Caco-2 (cell line): Measurements from ENCODE around the gene LIMCH1. TPM values are rescaled to one million over a fixed set of nuclear protein-coding genes. Genes with fewer than 3 reads are reported as not detected.

Experiments used
- BruUV-seq: library from RNA; stranded (reverse); fragments of 400-500 nt; replicated peaks from 2 replicates; lab custom pipeline; 2021; lab: Mats Ljungman, UMichigan
- CTCF ChIA-PET: fragments of 300-600 bp; sonication (Branson Sonifier 250); formaldehyde crosslinking; loops from one replicate; lab custom pipeline; 2022; ENCODE audit warnings: antibody characterized with exemption; lab: Charles Lee
- POLR2A ChIA-PET: fragments of 300-600 bp; sonication (Branson Sonifier 250); formaldehyde crosslinking; loops from one replicate; lab custom pipeline; 2022; ENCODE audit warnings: antibody characterized with exemption; lab: Charles Lee
- DNase-seq, 2 experiments: peaks; one replicate each; pipeline versions ENCODE4 v3.0.0 to v3.0.0-alpha.2; 2020 to 2022
- H3K27me3 ChIP-seq: replicated peaks from 2 replicates; pipeline ENCODE4 v1.6.0; 2011; ENCODE audit warnings: low read length; ENCODE audit not compliant: control insufficient read depth, insufficient read depth
- H3K36me3 ChIP-seq: 2 replicates; pipeline ENCODE4 v1.5.1; 2011; ENCODE audit warnings: low read length; ENCODE audit not compliant: control insufficient read depth, insufficient read depth
- H3K4me1 ChIP-seq: fragments of 250-450 bp; sonication (Bioruptor Pico); 2 replicates; pipeline ENCODE4 v1.5.1; 2020; ENCODE audit warnings: mild to moderate bottlenecking
- H3K4me3 ChIP-seq: 2 replicates; pipeline ENCODE4 v1.5.1; 2011; ENCODE audit warnings: low read depth, mild to moderate bottlenecking, control low read depth, low read length
- H3K9me3 ChIP-seq: fragments of 250-450 bp; sonication (Bioruptor Pico); 2 replicates; pipeline ENCODE4 v1.5.1; 2020; ENCODE audit warnings: mild to moderate bottlenecking, moderate library complexity
- H3K27ac Mint-ChIP-seq: one replicate; pipeline ENCODE4 v1.8.0; 2022; ENCODE audit warnings: mixed read lengths; ENCODE audit not compliant: unreplicated experiment
- H3K27me3 Mint-ChIP-seq: one replicate; pipeline ENCODE4 v1.8.0; 2022; ENCODE audit warnings: mixed read lengths; ENCODE audit not compliant: insufficient read depth, unreplicated experiment
- H3K36me3 Mint-ChIP-seq: one replicate; pipeline ENCODE4 v1.8.0; 2022; ENCODE audit warnings: mild to moderate bottlenecking, mixed read lengths; ENCODE audit not compliant: insufficient read depth, unreplicated experiment
- H3K4me1 Mint-ChIP-seq: one replicate; pipeline ENCODE4 v1.8.0; 2022; ENCODE audit warnings: low read depth, mixed read lengths; ENCODE audit not compliant: unreplicated experiment
- H3K4me3 Mint-ChIP-seq: one replicate; pipeline ENCODE4 v1.8.0; 2022; ENCODE audit warnings: mild to moderate bottlenecking, moderate library complexity, mixed read lengths; ENCODE audit not compliant: unreplicated experiment
- H3K9me3 Mint-ChIP-seq: one replicate; pipeline ENCODE4 v1.8.0; 2022; ENCODE audit warnings: mixed read lengths; ENCODE audit not compliant: unreplicated experiment
- intact Hi-C: fragments of 100-400 bp; cut with micrococcal nuclease; formaldehyde crosslinking; loops from one replicate; pipeline ENCODE4 v1.10.0; 2022; ENCODE audit not compliant: unreplicated experiment
- total RNA-seq: library from RNA; stranded (reverse); gene quantifications from 2 replicates; pipeline ENCODE4 v1.2.3, GENCODE V29; 2022
- TF ChIP-seq, protein P1 (sequence below), 2 experiments: fragments of 200-600 bp in 1 of 2; IDR thresholded peaks; 1 replicate in 1 of 2; 2 replicates in 1 of 2; pipeline versions ENCODE4 v1.5.1 to v1.8.0; 2011 to 2022; ENCODE audit warnings: antibody characterized with exemption in 1 of 2, control low read depth in 1 of 2, inconsistent platforms in 1 of 2, low read depth in 1 of 2, low read length in 1 of 2, mild to moderate bottlenecking in 1 of 2, moderate library complexity in 1 of 2; ENCODE audit not compliant: insufficient read depth in 1 of 2, severe bottlenecking in 1 of 2, unreplicated experiment in 1 of 2

Gene LIMCH1
- total RNA-seq, 1 experiment from 2014 or later, result 8.4 TPM

DNA sequence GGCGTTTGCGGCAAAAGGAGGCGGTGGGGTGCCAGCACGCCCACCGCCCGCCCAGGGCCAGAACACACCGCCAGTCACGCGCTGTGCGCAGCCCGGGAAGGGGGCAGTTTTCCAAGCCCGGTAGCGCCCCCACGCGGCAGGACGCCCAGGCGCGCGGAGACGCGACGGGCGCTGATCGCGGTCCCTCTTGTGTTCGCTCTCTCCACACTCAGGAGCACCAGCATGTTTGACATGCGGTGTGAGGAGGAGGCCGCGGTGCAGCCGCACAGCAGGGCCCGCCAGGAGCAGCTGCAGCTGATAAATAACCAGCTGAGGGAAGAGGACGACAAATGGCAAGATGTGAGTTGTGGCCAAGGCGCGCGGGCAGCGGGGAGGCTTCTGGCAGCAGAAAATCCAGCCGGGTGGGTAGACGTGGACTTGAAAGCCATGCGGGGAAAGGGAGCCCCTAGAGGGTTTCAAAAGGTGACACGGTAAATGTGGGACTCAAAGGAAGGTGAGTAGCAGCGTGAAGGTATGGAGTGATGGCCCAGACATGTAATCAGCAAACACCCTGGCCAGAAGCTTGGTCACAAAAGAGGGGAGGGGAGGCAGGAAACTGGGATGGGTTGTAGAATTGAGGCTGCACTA, 106.4 kb downstream of the LIMCH1 start:
- no peaks in the 10 kb centered on the region for H3K36me3 Mint-ChIP-seq
- intact Hi-C loops, result loop anchor here (1.0 kb wide), 1 partner anchor 363 kb away; no protein-coding TSS in a partner anchor
- no peaks in the 10 kb centered on the region for H3K27me3 ChIP-seq
- no peaks in the 10 kb centered on the region for H3K27me3 Mint-ChIP-seq
- no peak overlapping the region for H3K27ac Mint-ChIP-seq
- peaks cover 9% of the 10 kb centered on the region; the same call in 1 of the 2 replicates for H3K4me1 ChIP-seq
- no TSS peak for BruUV-seq
- CTCF ChIA-PET, result interaction anchor here (0.7 to 1.2 kb wide), 4 partner anchors 34 to 363 kb away, joined by 3 to 7 read pairs (median 4); no protein-coding TSS in a partner anchor
- TF ChIP-seq, protein P1, sequence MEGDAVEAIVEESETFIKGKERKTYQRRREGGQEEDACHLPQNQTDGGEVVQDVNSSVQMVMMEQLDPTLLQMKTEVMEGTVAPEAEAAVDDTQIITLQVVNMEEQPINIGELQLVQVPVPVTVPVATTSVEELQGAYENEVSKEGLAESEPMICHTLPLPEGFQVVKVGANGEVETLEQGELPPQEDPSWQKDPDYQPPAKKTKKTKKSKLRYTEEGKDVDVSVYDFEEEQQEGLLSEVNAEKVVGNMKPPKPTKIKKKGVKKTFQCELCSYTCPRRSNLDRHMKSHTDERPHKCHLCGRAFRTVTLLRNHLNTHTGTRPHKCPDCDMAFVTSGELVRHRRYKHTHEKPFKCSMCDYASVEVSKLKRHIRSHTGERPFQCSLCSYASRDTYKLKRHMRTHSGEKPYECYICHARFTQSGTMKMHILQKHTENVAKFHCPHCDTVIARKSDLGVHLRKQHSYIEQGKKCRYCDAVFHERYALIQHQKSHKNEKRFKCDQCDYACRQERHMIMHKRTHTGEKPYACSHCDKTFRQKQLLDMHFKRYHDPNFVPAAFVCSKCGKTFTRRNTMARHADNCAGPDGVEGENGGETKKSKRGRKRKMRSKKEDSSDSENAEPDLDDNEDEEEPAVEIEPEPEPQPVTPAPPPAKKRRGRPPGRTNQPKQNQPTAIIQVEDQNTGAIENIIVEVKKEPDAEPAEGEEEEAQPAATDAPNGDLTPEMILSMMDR (IDR thresholded peaks at IDR 0.05; ENCODE audit: insufficient read depth in 1 of 2, low read depth in 1 of 2, low read length in 1 of 2, severe bottlenecking in 1 of 2, unreplicated experiment in 1 of 2), result peak; percentile 65 to 67
- H3K4me3 ChIP-seq, result no peak overlapping the region
- H3K9me3 Mint-ChIP-seq, result no peaks in the 10 kb centered on the region
- POLR2A ChIA-PET, result no interaction called here
- H3K4me3 Mint-ChIP-seq, result peak overlapping the region; percentile 21
- peak; percentile 52 to 68 for DNase-seq
- H3K9me3 ChIP-seq, result no peaks in the 10 kb centered on the region
- H3K36me3 ChIP-seq, result no peaks in the 10 kb centered on the region
- no peaks in the 10 kb centered on the region for H3K4me1 Mint-ChIP-seq

DNA sequence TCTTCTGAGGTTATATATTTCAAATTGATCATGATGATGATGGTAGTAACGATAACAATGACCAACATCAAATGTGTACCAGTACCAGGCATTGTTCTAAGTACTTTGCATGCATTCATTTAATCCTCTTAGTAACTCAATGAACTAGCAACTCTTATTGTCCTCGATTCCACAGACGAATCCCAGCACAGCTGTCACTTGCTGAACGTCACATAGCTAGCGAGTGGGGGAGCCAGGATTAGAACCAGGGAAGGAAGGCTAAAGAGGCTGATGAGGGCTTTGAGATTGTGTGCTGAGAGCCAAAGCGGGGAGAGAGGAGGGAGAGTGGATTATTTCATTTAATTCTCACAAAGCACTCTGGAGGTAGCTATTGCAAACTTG, 106.9 kb downstream of the LIMCH1 start:
- Histone ChIP-seq H3K36me3 (no peaks in the 10 kb centered on the region), H3K4me1 (peaks cover 6% of the 10 kb centered on the region; the same call in 1 of the 2 replicates), H3K9me3 (no peaks in the 10 kb centered on the region), H3K4me3 (no peak overlapping the region), H3K27me3 (no peaks in the 10 kb centered on the region)
- TF ChIP-seq, protein P1 (IDR thresholded peaks at IDR 0.05; ENCODE audit: insufficient read depth in 1 of 2, low read depth in 1 of 2, low read length in 1 of 2, severe bottlenecking in 1 of 2, unreplicated experiment in 1 of 2), result no peak
- H3K4me1 Mint-ChIP-seq, result no peaks in the 10 kb centered on the region
- no peak overlapping the region for H3K27ac Mint-ChIP-seq
- POLR2A ChIA-PET, result no interaction called here
- no peaks in the 10 kb centered on the region for H3K36me3 Mint-ChIP-seq
- intact Hi-C loops, result loop anchor here (1.0 kb wide), 1 partner anchor 364 kb away; no protein-coding TSS in a partner anchor
- CTCF ChIA-PET, result no interaction called here
- H3K4me3 Mint-ChIP-seq, result no peak overlapping the region
- DNase-seq, result no peak
- no TSS peak for BruUV-seq
- no peaks in the 10 kb centered on the region for H3K9me3 Mint-ChIP-seq
- H3K27me3 Mint-ChIP-seq, result no peaks in the 10 kb centered on the region

DNA sequence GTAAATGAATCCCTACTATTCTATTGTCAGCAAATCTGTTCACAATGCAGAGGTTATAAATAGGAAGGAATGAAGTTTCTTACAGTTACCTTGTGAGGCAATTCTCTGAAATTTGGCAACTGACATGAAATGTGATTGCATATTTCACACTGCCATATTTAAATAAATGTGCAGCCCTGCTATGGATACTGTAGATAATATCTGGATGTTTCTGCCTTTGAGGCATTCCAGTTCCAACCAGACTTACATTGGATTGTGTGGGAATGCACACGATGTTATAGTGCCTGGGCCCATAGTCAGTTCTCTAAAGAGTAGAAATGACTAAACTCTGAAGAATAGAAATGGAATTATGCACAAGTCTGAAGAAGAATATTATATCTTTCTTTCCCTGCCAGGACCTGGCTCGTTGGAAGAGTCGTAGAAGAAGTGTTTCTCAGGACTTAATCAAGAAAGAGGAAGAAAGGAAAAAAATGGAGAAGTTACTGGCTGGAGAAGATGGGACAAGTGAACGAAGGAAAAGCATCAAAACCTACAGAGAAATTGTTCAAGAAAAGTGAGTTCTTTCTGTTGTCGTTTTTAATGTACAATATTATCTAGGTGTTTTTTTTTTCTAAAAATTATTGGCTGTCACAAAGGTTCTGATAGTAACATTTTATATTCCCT, 107.9 kb downstream of the LIMCH1 start:
- H3K27me3 ChIP-seq, result no peaks in the 10 kb centered on the region
- Mint-ChIP-seq H3K9me3 (no peaks in the 10 kb centered on the region), H3K27me3 (no peaks in the 10 kb centered on the region), H3K4me3 (no peak overlapping the region), H3K4me1 (no peaks in the 10 kb centered on the region), H3K27ac (no peak overlapping the region), H3K36me3 (no peaks in the 10 kb centered on the region)
- H3K36me3 ChIP-seq, result no peaks in the 10 kb centered on the region
- BruUV-seq, result no TSS peak
- ChIA-PET POLR2A (no interaction called here), CTCF (no interaction called here)
- no peak overlapping the region for H3K4me3 ChIP-seq
- no peak for DNase-seq
- H3K4me1 ChIP-seq, result no peaks in the 10 kb centered on the region
- TF ChIP-seq, protein P1 (IDR thresholded peaks at IDR 0.05; ENCODE audit: insufficient read depth in 1 of 2, low read depth in 1 of 2, low read length in 1 of 2, severe bottlenecking in 1 of 2, unreplicated experiment in 1 of 2), result no peak
- H3K9me3 ChIP-seq, result no peaks in the 10 kb centered on the region
- intact Hi-C loops, result no loop called here
